ENCODE measurements around the gene CENPE. TPM values are rescaled to one million over a fixed set of nuclear protein-coding genes. Genes with fewer than 3 reads are reported as not detected.

The CENPE gene
- total RNA-seq (2014; rRNA removed; shearing (Covaris generic)), result 27.1 and 27.7 TPM in 2 replicates

GRCh38 chr4:103198111-103198765 is at the start of gene CENPE:
CENPE (minus strand) TSS chr4:103198343; CDS start chr4:103198319, 24 bp downstream.

GRCh38 chr4:103099691-103100392 is 98.3 kb downstream of the CENPE start, which contains the start of gene BDH2:
BDH2 (minus strand) TSS chr4:103099834; CDS start chr4:103096254, 3,580 bp downstream.

GRCh38 chr4:103076747-103077347 is 121.3 kb downstream of the CENPE start, which contains the start of gene SLC9B2:
SLC9B2 (minus strand) TSS chr4:103076761; CDS start chr4:103067550, 9,211 bp downstream.

Other genes starting within 250 kb of the CENPE start
- 1.5 TPM in 1 of 2 replicates, not detected in the other for gene SLC9B1, start 178.6 kb downstream of the CENPE start, total RNA-seq (2014; rRNA removed; shearing (Covaris generic))
- 14.1 and 18.7 TPM in 2 replicates for gene SLC9B2, start 121.6 kb downstream of the CENPE start, total RNA-seq (2014; rRNA removed; shearing (Covaris generic))
- 9.9 and 15.5 TPM in 2 replicates for gene BDH2, start 98.5 kb downstream of the CENPE start, total RNA-seq (2014; rRNA removed; shearing (Covaris generic))

All from A375 (cell line).